AG04449 (cell line): ENCODE measurements around the gene SERTM1.

Source experiments
- CTCF ChIA-PET: fragments of 350-600 bp; formaldehyde crosslinking; extraction: SDS; loops from one replicate; lab custom pipeline; 2021; ENCODE audit warnings: antibody characterized with exemption; lab: Yijun Ruan, JAX
- POLR2A ChIA-PET: fragments of 400-600, 350-600 bp; formaldehyde crosslinking; extraction: SDS; loops from one replicate; lab custom pipeline; 2020; ENCODE audit warnings: antibody characterized with exemption, inconsistent platforms; lab: Yijun Ruan, JAX
- DNase-seq: peaks from one replicate; pipeline ENCODE4 v3.0.0-alpha.2; 2010; ENCODE audit warnings: low read depth, low spot score
- H3K4me3 ChIP-seq: 2 replicates; pipeline ENCODE4 v1.5.1; 2011; ENCODE audit warnings: low read depth, mild to moderate bottlenecking, control low read depth, low read length
- CTCF ChIP-seq: IDR thresholded peaks from one replicate; pipeline ENCODE4 v1.5.1; 2011; ENCODE audit warnings: mild to moderate bottlenecking, moderate library complexity, low read length, control low read depth, inconsistent platforms; ENCODE audit not compliant: insufficient read depth; ENCODE audit errors: missing control alignments

SERTM1 gene

GRCh38 chr13:36706755-36707154, 32.9 kb downstream of the SERTM1 start:
- no peak for TF ChIP-seq CTCF
- ChIA-PET CTCF (interaction anchor here (1.6 kb wide), 1 partner anchor 29 kb away, joined by 4 read pairs; no protein-coding TSS in a partner anchor), POLR2A (no interaction called here)
- H3K4me3 ChIP-seq: no peak overlapping the region
- DNase-seq: peak; percentile 82

GRCh38 chr13:36709136-36709890, 35.5 kb downstream of the SERTM1 start:
- no peak for DNase-seq
- no peak overlapping the region for H3K4me3 ChIP-seq
- ChIA-PET POLR2A (no interaction called here), CTCF (interaction anchor here (0.7 kb wide), 1 partner anchor 257 kb away, joined by 4 read pairs; no protein-coding TSS in a partner anchor)
- TF ChIP-seq CTCF: no peak

- TF ChIP-seq CTCF: no peak
- DNase-seq: no peak
- no peak overlapping the region for H3K4me3 ChIP-seq
- POLR2A ChIA-PET: no interaction called here
- CTCF ChIA-PET: interaction anchor here (2.2 kb wide), 1 partner anchor 26 kb away, joined by 7 read pairs; no protein-coding TSS in a partner anchor
Observed at GRCh38 chr13:36710396-36710795, 36.6 kb downstream of the SERTM1 start.

- POLR2A ChIA-PET: no interaction called here
- CTCF ChIA-PET: interaction anchor here (3.3 kb wide), 1 partner anchor 23 kb away, joined by 20 read pairs; no protein-coding TSS in a partner anchor
- no peak for DNase-seq
- TF ChIP-seq CTCF: no peak
- no peak overlapping the region for H3K4me3 ChIP-seq
Observed at GRCh38 chr13:36712290-36712689, 38.5 kb downstream of the SERTM1 start.

- DNase-seq: no peak
- ChIA-PET POLR2A (interaction anchor here (0.8 kb wide), 1 partner anchor 10 kb away, joined by 4 read pairs; no protein-coding TSS in a partner anchor), CTCF (interaction anchor here (3.3 kb wide), 1 partner anchor 23 kb away, joined by 20 read pairs; no protein-coding TSS in a partner anchor)
- no peak for TF ChIP-seq CTCF
- no peak overlapping the region for H3K4me3 ChIP-seq
Observed at GRCh38 chr13:36712770-36713169, 39.0 kb downstream of the SERTM1 start.

GRCh38 chr13:36713887-36714286, 40.1 kb downstream of the SERTM1 start:
- no peak overlapping the region for H3K4me3 ChIP-seq
- ChIA-PET POLR2A (no interaction called here), CTCF (interaction anchor here (1.7 to 3.3 kb wide), 2 partner anchors 22 to 261 kb away, joined by 6 to 20 read pairs; no protein-coding TSS in a partner anchor)
- no peak for TF ChIP-seq CTCF
- DNase-seq: no peak
